ENCODE results near the gene NALCN.

GRCh38 chr13:101292711-101293110, 123.6 kb downstream of the NALCN start:
- TF ChIP-seq CTCF (IDR thresholded peaks at IDR 0.05; ENCODE audit: insufficient read depth, low read depth, low read length) = no peak
- TF ChIP-seq EZH2 (IDR thresholded peaks at IDR 0.05; ENCODE audit: insufficient read depth, low read length) = no peak

Measured in astrocyte (in vitro differentiated cells and primary cell).